Right atrium auricular region (tissue), 2 donors: ENCODE data around the gene MAD1L1. TPM values are rescaled to one million over a fixed set of nuclear protein-coding genes. Genes with fewer than 3 reads are reported as not detected.

Experiments
- DNase-seq: peaks from one replicate; pipeline ENCODE4 v3.0.0-alpha.2; 2019; ENCODE audit warnings: low spot score
- H3K27ac ChIP-seq, 2 donors: fragments of 200-600 bp; sonication (generic); 1 replicate in 1 of 2; 2 replicates in 1 of 2; pipeline ENCODE4 v1.5.1; 2016 to 2019
- H3K27me3 ChIP-seq, 2 donors: fragments of 200-600 bp; sonication (generic); one replicate each; pipeline versions ENCODE4 v1.5.1 to v1.6.0; 2017 to 2019
- H3K36me3 ChIP-seq: fragments of 200-600 bp; sonication (generic); one replicate; pipeline ENCODE4 v1.5.1; 2016
- H3K4me1 ChIP-seq, 2 donors: fragments of 200-600 bp; sonication (generic); one replicate each; pipeline versions ENCODE4 v1.5.1 to v1.6.0; 2017 to 2019
- H3K4me3 ChIP-seq, 2 donors: fragments of 200-600 bp; sonication (generic); 1 replicate in 1 of 2; 2 replicates in 1 of 2; pipeline ENCODE4 v1.5.1; 2017 to 2019; ENCODE audit warnings: mild to moderate bottlenecking in 1 of 2, moderate library complexity in 1 of 2
- H3K9me3 ChIP-seq, 2 donors: fragments of 200-600 bp; sonication (generic); one replicate each; pipeline ENCODE4 v1.5.1; 2019
- CTCF ChIP-seq, 2 donors: fragments of 200-600 bp; sonication (generic); IDR thresholded peaks; one replicate each; pipeline ENCODE4 v1.5.1; 2019; ENCODE audit warnings: antibody characterized with exemption in 2 of 2
- total RNA-seq, 2 donors: library from RNA; depleted of rRNA; stranded (reverse); fragments of >200 nt; gene quantifications; one replicate each; pipeline ENCODE4 v1.1.0, GENCODE V29; 2016

MAD1L1 gene
- total RNA-seq, 2 donors from 2014 or later, result 13.3 to 31.9 TPM

- no peaks in the 10 kb centered on the region for H3K9me3 ChIP-seq
- H3K27me3 ChIP-seq, result no peaks in the 10 kb centered on the region
- no peaks in the 10 kb centered on the region for H3K4me1 ChIP-seq
- no peak for DNase-seq
- H3K27ac ChIP-seq, result no peak overlapping the region
- H3K4me3 ChIP-seq, result no peak overlapping the region
- no peak for TF ChIP-seq CTCF (IDR thresholded peaks at IDR 0.05)
- no peaks in the 10 kb centered on the region for H3K36me3 ChIP-seq
These were observed 375.8 kb downstream of the MAD1L1 start for GRCh38 chr7:1856888-1857441.

- DNase-seq, result no peak
- TF ChIP-seq CTCF (IDR thresholded peaks at IDR 0.05), result no peak
- H3K27ac ChIP-seq, result no peak overlapping the region
- H3K4me3 ChIP-seq, result no peak overlapping the region
- H3K36me3 ChIP-seq, result no peaks in the 10 kb centered on the region
- H3K27me3 ChIP-seq, result no peaks in the 10 kb centered on the region
- H3K9me3 ChIP-seq, result no peaks in the 10 kb centered on the region
- H3K4me1 ChIP-seq, result no peaks in the 10 kb centered on the region
These were observed 376.4 kb downstream of the MAD1L1 start for GRCh38 chr7:1856161-1856887.

- Histone ChIP-seq H3K9me3 (no peaks in the 10 kb centered on the region), H3K27me3 (no peaks in the 10 kb centered on the region), H3K4me3 (no peak overlapping the region), H3K4me1 (no peaks in the 10 kb centered on the region), H3K36me3 (no peaks in the 10 kb centered on the region), H3K27ac (no peak overlapping the region)
- no peak for TF ChIP-seq CTCF (IDR thresholded peaks at IDR 0.05)
- no peak for DNase-seq
These were observed 377.0 kb downstream of the MAD1L1 start for GRCh38 chr7:1855725-1856160.

GRCh38 chr7:1854866-1855724 is 377.6 kb downstream of the MAD1L1 start:
- Histone ChIP-seq H3K4me1 (no peaks in the 10 kb centered on the region), H3K36me3 (no peaks in the 10 kb centered on the region), H3K27ac (no peak overlapping the region), H3K9me3 (no peaks in the 10 kb centered on the region), H3K4me3 (no peak overlapping the region), H3K27me3 (no peaks in the 10 kb centered on the region)
- no peak for DNase-seq
- TF ChIP-seq CTCF (IDR thresholded peaks at IDR 0.05), result no peak

GRCh38 chr7:1853986-1854865 is 378.5 kb downstream of the MAD1L1 start:
- no peak overlapping the region for H3K27ac ChIP-seq
- H3K4me1 ChIP-seq, result no peaks in the 10 kb centered on the region
- TF ChIP-seq CTCF (IDR thresholded peaks at IDR 0.05), result no peak
- no peak for DNase-seq
- no peaks in the 10 kb centered on the region for H3K36me3 ChIP-seq
- no peaks in the 10 kb centered on the region for H3K27me3 ChIP-seq
- H3K9me3 ChIP-seq, result no peaks in the 10 kb centered on the region
- no peak overlapping the region for H3K4me3 ChIP-seq
